ENCODE measurements around the gene FAM186B. TPM values are rescaled to one million over a fixed set of nuclear protein-coding genes. Genes with fewer than 3 reads are reported as not detected.

FAM186B gene
- total and polyA plus RNA-seq, 2 donors (not counting 1 experiment from before 2014, with no cell fraction given): 0.10 to 0.33 TPM

GRCh38 chr12:49585477-49586459 lies 19.7 kb downstream of the FAM186B start:
- no peak overlapping the region for H3K4me2 ChIP-seq (ENCODE audit: extremely low read depth, insufficient read depth, low read length)
- H3K36me3 ChIP-seq (ENCODE audit: control insufficient read depth, insufficient read depth, low read length): no peaks in the 10 kb centered on the region
- no peak overlapping the region for H3K27ac ChIP-seq (ENCODE audit: insufficient read depth, low read length)
- H3K4me1 ChIP-seq (ENCODE audit: control insufficient read depth, extremely low read depth, insufficient read depth, low read length): no peaks in the 10 kb centered on the region
- H3K9me3 ChIP-seq (ENCODE audit: control insufficient read depth, insufficient read depth, low read depth, low read length): no peaks in the 10 kb centered on the region
- H3K79me2 ChIP-seq (ENCODE audit: control insufficient read depth, insufficient read depth, low read length): no peaks in the 10 kb centered on the region
- H3K27me3 ChIP-seq (ENCODE audit: control insufficient read depth, insufficient read depth, low read length): no peaks in the 10 kb centered on the region
- H3K9ac ChIP-seq (ENCODE audit: insufficient read depth, low read length): no peak overlapping the region
- no peak overlapping the region for H3K4me3 ChIP-seq (replicated peaks in 1 of 4; ENCODE audit: control extremely low read depth in 1 of 4, insufficient read depth in 1 of 4, low read depth in 3 of 4, low read length in 4 of 4)
- H2AFZ ChIP-seq (ENCODE audit: low read length): no peak overlapping the region
- H4K20me1 ChIP-seq (ENCODE audit: control insufficient read depth, extremely low read depth, insufficient read depth, low read length): no peaks in the 10 kb centered on the region
- no peak for TF ChIP-seq EZH2 (IDR thresholded peaks at IDR 0.05; ENCODE audit: low read length, missing control alignments)
- no peak for TF ChIP-seq CTCF (conservative IDR thresholded peaks at IDR 0.05 in 1 of 2, IDR thresholded peaks at IDR 0.05 in 1 of 2; ENCODE audit: low read depth in 1 of 2, low read length in 2 of 2)
- DNase-seq (ENCODE audit: low read depth in 2 of 2): no peak

- H3K4me2 ChIP-seq (ENCODE audit: extremely low read depth, insufficient read depth, low read length): no peak overlapping the region
- no peak overlapping the region for H3K27ac ChIP-seq (ENCODE audit: insufficient read depth, low read length)
- H3K9ac ChIP-seq (ENCODE audit: insufficient read depth, low read length): no peak overlapping the region
- no peaks in the 10 kb centered on the region for H3K9me3 ChIP-seq (ENCODE audit: control insufficient read depth, insufficient read depth, low read depth, low read length)
- TF ChIP-seq CTCF (conservative IDR thresholded peaks at IDR 0.05 in 1 of 2, IDR thresholded peaks at IDR 0.05 in 1 of 2; ENCODE audit: low read depth in 1 of 2, low read length in 2 of 2): no peak
- TF ChIP-seq EZH2 (IDR thresholded peaks at IDR 0.05; ENCODE audit: low read length, missing control alignments): no peak
- H3K79me2 ChIP-seq (ENCODE audit: control insufficient read depth, insufficient read depth, low read length): no peaks in the 10 kb centered on the region
- DNase-seq (ENCODE audit: low read depth in 2 of 2): no peak
- H3K4me1 ChIP-seq (ENCODE audit: control insufficient read depth, extremely low read depth, insufficient read depth, low read length): no peaks in the 10 kb centered on the region
- no peak overlapping the region for H2AFZ ChIP-seq (ENCODE audit: low read length)
- H3K36me3 ChIP-seq (ENCODE audit: control insufficient read depth, insufficient read depth, low read length): no peaks in the 10 kb centered on the region
- no peaks in the 10 kb centered on the region for H4K20me1 ChIP-seq (ENCODE audit: control insufficient read depth, extremely low read depth, insufficient read depth, low read length)
- H3K27me3 ChIP-seq (ENCODE audit: control insufficient read depth, insufficient read depth, low read length): no peaks in the 10 kb centered on the region
- no peak overlapping the region for H3K4me3 ChIP-seq (replicated peaks in 1 of 4; ENCODE audit: control extremely low read depth in 1 of 4, insufficient read depth in 1 of 4, low read depth in 3 of 4, low read length in 4 of 4)
Observed at GRCh38 chr12:49584591-49584990, 20.8 kb downstream of the FAM186B start.

- H2AFZ ChIP-seq (ENCODE audit: low read length): no peak overlapping the region
Observed at GRCh38 chr12:49583366-49584094, 21.9 kb downstream of the FAM186B start.

More at GRCh38 chr12:49583366-49584094, 21.9 kb downstream of the FAM186B start:
- no peaks in the 10 kb centered on the region for H3K36me3 ChIP-seq (ENCODE audit: control insufficient read depth, insufficient read depth, low read length)
- H4K20me1 ChIP-seq (ENCODE audit: control insufficient read depth, extremely low read depth, insufficient read depth, low read length): no peaks in the 10 kb centered on the region
- H3K9ac ChIP-seq (ENCODE audit: insufficient read depth, low read length): no peak overlapping the region
- H3K27me3 ChIP-seq (ENCODE audit: control insufficient read depth, insufficient read depth, low read length): no peaks in the 10 kb centered on the region
- no peaks in the 10 kb centered on the region for H3K79me2 ChIP-seq (ENCODE audit: control insufficient read depth, insufficient read depth, low read length)
- H3K9me3 ChIP-seq (ENCODE audit: control insufficient read depth, insufficient read depth, low read depth, low read length): no peaks in the 10 kb centered on the region
- H3K27ac ChIP-seq (ENCODE audit: insufficient read depth, low read length): no peak overlapping the region
- no peak overlapping the region for H3K4me2 ChIP-seq (ENCODE audit: extremely low read depth, insufficient read depth, low read length)
- peak in 1 of 2 donors; percentile 65 for DNase-seq (ENCODE audit: low read depth in 2 of 2)
- TF ChIP-seq CTCF (conservative IDR thresholded peaks at IDR 0.05 in 1 of 2, IDR thresholded peaks at IDR 0.05 in 1 of 2; ENCODE audit: low read depth in 1 of 2, low read length in 2 of 2): no peak
- TF ChIP-seq EZH2 (IDR thresholded peaks at IDR 0.05; ENCODE audit: low read length, missing control alignments): no peak
- no peaks in the 10 kb centered on the region for H3K4me1 ChIP-seq (ENCODE audit: control insufficient read depth, extremely low read depth, insufficient read depth, low read length)
- H3K4me3 ChIP-seq (replicated peaks in 1 of 4; ENCODE audit: control extremely low read depth in 1 of 4, insufficient read depth in 1 of 4, low read depth in 3 of 4, low read length in 4 of 4): no peak overlapping the region

All from fibroblast of lung (primary cell).